H1 (cell line): ENCODE data around the gene VAV2. TPM values are rescaled to one million over a fixed set of nuclear protein-coding genes. Genes with fewer than 3 reads are reported as not detected.

Source experiments
- CTCF ChIA-PET: fragments of 300-600 bp; sonication (Branson Sonifier 250); formaldehyde crosslinking; loops from one replicate; lab custom pipeline; 2021; ENCODE audit not compliant: partially characterized antibody; lab: Charles Lee
- POLR2A ChIA-PET: fragments of 300-600 bp; sonication (Branson Sonifier 250); formaldehyde crosslinking; loops from one replicate; lab custom pipeline; 2021; ENCODE audit warnings: inconsistent platforms; ENCODE audit not compliant: partially characterized antibody; lab: Charles Lee
- DNase-seq, 2 experiments: peaks; one replicate each; pipeline versions ENCODE4 v3.0.0 to v3.0.0-alpha.2; 2010 to 2022; ENCODE audit warnings: low spot score in 2 of 2, low read depth in 1 of 2, mixed read lengths in 1 of 2
- FAIRE-seq: peaks from 2 replicates; lab custom pipeline; 2011; peaks lifted over from hg19 to GRCh38; lab: Jason Lieb, UNC
- H2AFZ ChIP-seq: 2 replicates; pipeline ENCODE4 v1.8.1; 2012; ENCODE audit warnings: low read length, inconsistent platforms
- H2AK5ac ChIP-seq: 2 replicates; pipeline ENCODE4 v1.6.1; 2013; ENCODE audit warnings: low read depth, low read length
- H2BK120ac ChIP-seq: replicated peaks from 2 replicates; pipeline ENCODE3; 2013; ENCODE audit warnings: low read depth, low read length, inconsistent platforms
- H2BK12ac ChIP-seq: 2 replicates; pipeline ENCODE4 v1.6.1; 2013; ENCODE audit warnings: low read depth, low read length
- H2BK15ac ChIP-seq: 2 replicates; pipeline ENCODE4 v1.6.1; 2013; ENCODE audit warnings: low read length
- H2BK20ac ChIP-seq: 2 replicates; pipeline ENCODE4 v1.6.1; 2013; ENCODE audit warnings: low read length
- H2BK5ac ChIP-seq: 2 replicates; pipeline ENCODE4 v1.6.1; 2013; ENCODE audit warnings: low read depth, low read length
- H3K14ac ChIP-seq: 2 replicates; pipeline ENCODE4 v1.6.1; 2013; ENCODE audit warnings: inconsistent platforms; ENCODE audit not compliant: insufficient read length
- H3K18ac ChIP-seq: 2 replicates; pipeline ENCODE4 v1.6.1; 2013; ENCODE audit warnings: low read length; ENCODE audit errors: extremely low read depth
- H3K23ac ChIP-seq: 2 replicates; pipeline ENCODE4 v1.6.1; 2013; ENCODE audit warnings: inconsistent platforms; ENCODE audit not compliant: insufficient read length
- H3K23me2 ChIP-seq: 2 replicates; pipeline ENCODE4 v1.6.1; 2013; ENCODE audit warnings: low read depth, low read length
- H3K27ac ChIP-seq: 2 replicates; pipeline ENCODE4 v1.6.1; 2011; ENCODE audit warnings: low read depth, low read length, inconsistent platforms
- H3K27me3 ChIP-seq, 4 experiments: replicated peaks in 1 of 4; 1 replicate in 1 of 4; 2 replicates in 3 of 4; pipeline versions ENCODE4 v1.6.1 to v1.8.1; 2011 to 2013; ENCODE audit warnings: low read length in 3 of 4, mild to moderate bottlenecking in 3 of 4, inconsistent platforms in 2 of 4, mixed read lengths in 2 of 4, moderate library complexity in 1 of 4; ENCODE audit not compliant: control insufficient read depth in 3 of 4, insufficient read depth in 3 of 4; ENCODE audit errors: extremely low read depth in 1 of 4
- H3K36me3 ChIP-seq, 4 experiments: 2 replicates each; pipeline versions ENCODE4 v1.6.1 to v1.8.1; 2011 to 2013; ENCODE audit warnings: mild to moderate bottlenecking in 4 of 4, low read length in 3 of 4, moderate library complexity in 2 of 4, control low read depth in 1 of 4, inconsistent platforms in 1 of 4; ENCODE audit not compliant: insufficient read depth in 4 of 4, control insufficient read depth in 2 of 4
- H3K4ac ChIP-seq: replicated peaks from 2 replicates; pipeline ENCODE3; 2013; ENCODE audit warnings: low read length, low read depth, mixed read lengths, inconsistent platforms; ENCODE audit not compliant: insufficient read length
- H3K4me1 ChIP-seq, 4 experiments: replicated peaks in 1 of 4; 1 replicate in 1 of 4; 2 replicates in 3 of 4; pipeline versions ENCODE4 v1.6.1 to v1.8.1; 2011 to 2013; ENCODE audit warnings: low read length in 3 of 4, inconsistent platforms in 2 of 4, mixed read lengths in 1 of 4; ENCODE audit not compliant: insufficient read depth in 4 of 4, control insufficient read depth in 3 of 4
- H3K4me2 ChIP-seq, 2 experiments: 2 replicates each; pipeline versions ENCODE4 v1.6.1 to v1.8.1; 2011 to 2013; ENCODE audit warnings: low read depth in 2 of 2, low read length in 2 of 2, control low read depth in 1 of 2, inconsistent platforms in 1 of 2, mild to moderate bottlenecking in 1 of 2; ENCODE audit not compliant: insufficient read depth in 1 of 2
- H3K4me3 ChIP-seq, 4 experiments: fragments of 200-600, 300-600 bp in 1 of 4; sonication (generic), shearing (Covaris generic), sonication (Bioruptor Twin) in 1 of 4; 2 replicates each; pipeline versions ENCODE4 v1.5.1 to v1.8.1; 2011 to 2016; ENCODE audit warnings: low read length in 4 of 4, low read depth in 3 of 4, control low read depth in 2 of 4, inconsistent platforms in 2 of 4, mild to moderate bottlenecking in 2 of 4, mixed read lengths in 1 of 4, moderate library complexity in 1 of 4; ENCODE audit not compliant: insufficient read depth in 2 of 4; ENCODE audit errors: extremely low read depth in 1 of 4
- H3K56ac ChIP-seq: replicated peaks from 2 replicates; pipeline ENCODE3; 2013; ENCODE audit warnings: low read depth, mild to moderate bottlenecking, mixed read lengths, low read length, inconsistent platforms; ENCODE audit not compliant: insufficient read length
- H3K79me1 ChIP-seq: 2 replicates; pipeline ENCODE4 v1.6.1; 2013; ENCODE audit warnings: low read depth, low read length, control low read depth
- H3K79me2 ChIP-seq, 2 experiments: 2 replicates each; pipeline versions ENCODE4 v1.6.1 to v1.8.1; 2012 to 2013; ENCODE audit warnings: low read length in 2 of 2, mild to moderate bottlenecking in 2 of 2, inconsistent platforms in 1 of 2; ENCODE audit not compliant: insufficient read depth in 2 of 2, control insufficient read depth in 1 of 2
- H3K9ac ChIP-seq, 4 experiments: replicated peaks in 1 of 4; 1 replicate in 1 of 4; 2 replicates in 3 of 4; pipeline versions ENCODE4 v1.6.1 to v1.8.1; 2011 to 2013; ENCODE audit warnings: low read depth in 3 of 4, low read length in 3 of 4, control low read depth in 2 of 4, mild to moderate bottlenecking in 2 of 4, moderate library complexity in 2 of 4, inconsistent platforms in 1 of 4; ENCODE audit errors: extremely low read depth in 1 of 4
- H3K9me3 ChIP-seq, 2 experiments: 2 replicates each; pipeline versions ENCODE4 v1.6.1 to v1.8.1; 2012 to 2013; ENCODE audit warnings: mild to moderate bottlenecking in 2 of 2, moderate library complexity in 2 of 2, control low read depth in 1 of 2, inconsistent platforms in 1 of 2, low read depth in 1 of 2, low read length in 1 of 2, mixed read lengths in 1 of 2; ENCODE audit not compliant: insufficient read depth in 2 of 2
- H4K20me1 ChIP-seq, 2 experiments: replicated peaks in 1 of 2; 2 replicates each; pipeline versions ENCODE3 to v1.8.1; 2011 to 2013; ENCODE audit warnings: inconsistent platforms in 2 of 2, low read length in 2 of 2, mild to moderate bottlenecking in 1 of 2; ENCODE audit not compliant: insufficient read depth in 2 of 2, control insufficient read depth in 1 of 2
- H4K5ac ChIP-seq: 2 replicates; pipeline ENCODE4 v1.6.1; 2013; ENCODE audit warnings: low read length, low read depth, mixed read lengths, inconsistent platforms; ENCODE audit not compliant: insufficient read length
- H4K8ac ChIP-seq: 2 replicates; pipeline ENCODE4 v1.8.0; 2013; ENCODE audit warnings: mild to moderate bottlenecking, moderate library complexity, low read length, inconsistent platforms; ENCODE audit not compliant: insufficient read depth; ENCODE audit errors: extremely low read depth
- H4K91ac ChIP-seq: replicated peaks from 2 replicates; pipeline ENCODE3; 2013; ENCODE audit warnings: low read length, mixed read lengths, inconsistent platforms; ENCODE audit not compliant: insufficient read length
- CEBPB ChIP-seq: IDR thresholded peaks from 2 replicates; pipeline ENCODE4 v1.6.1; 2012; ENCODE audit warnings: low read depth, low read length
- GABPA ChIP-seq: IDR thresholded peaks from 2 replicates; pipeline ENCODE4 v1.6.1; 2011; ENCODE audit warnings: mild to moderate bottlenecking, low read length, moderate library complexity, borderline replicate concordance; ENCODE audit not compliant: insufficient read depth
- JUN ChIP-seq: IDR thresholded peaks from 2 replicates; pipeline ENCODE4 v1.6.1; 2011; ENCODE audit warnings: low read depth, mild to moderate bottlenecking, improper control_type of control experiment, low read length
- POU5F1 ChIP-seq: IDR thresholded peaks from 2 replicates; pipeline ENCODE4 v1.6.1; 2011; ENCODE audit warnings: low read depth, mild to moderate bottlenecking, low read length, moderate library complexity
- SP4 ChIP-seq: IDR thresholded peaks from 2 replicates; pipeline ENCODE4 v1.6.1; 2012; ENCODE audit warnings: low read length, inconsistent platforms
- SUZ12 ChIP-seq: fragments of 200-600 bp; sonication (generic); IDR thresholded peaks from 2 replicates; pipeline ENCODE4 v1.6.1; 2012; ENCODE audit warnings: mild to moderate bottlenecking, inconsistent platforms, low read length, moderate library complexity, mixed read lengths
- WGBS, 2 experiments: shearing (Covaris generic) in 1 of 2; methylation state at CpG; one replicate each; pipeline versions ENCODE4 v1.1.6 to v1.1.7; 2013 to 2015; ENCODE audit warnings: low lambda C conversion rate in 2 of 2, mixed read lengths in 2 of 2, inconsistent platforms in 1 of 2, low coverage in 1 of 2, missing lambda C conversion rate in 1 of 2; ENCODE audit not compliant: insufficient replicate concordance in 2 of 2, insufficient coverage in 1 of 2, insufficient read length in 1 of 2; ENCODE audit errors: extremely low coverage in 1 of 2, missing lambda C conversion rate in 1 of 2; 5-methylcytosine and 5-hydroxymethylcytosine counted together
- polyA plus RNA-seq, 7 experiments: library from polyadenylated mRNA; depleted of rRNA in 3 of 7; stranded (reverse) in 5 of 7; unstranded in 2 of 7; fragments of >200 nt in 5 of 7; fragments of 200-250 nt in 2 of 7; gene quantifications; 1 replicate in 5 of 7; 2 replicates in 1 of 7; 4 replicates in 1 of 7; pipeline versions ENCODE4 v1.2.1 to v1.2.3, GENCODE V29; 2011 to 2013; ENCODE audit warnings: missing spikeins in 2 of 7, mixed read lengths in 2 of 7
- total RNA-seq: library from RNA; stranded (reverse); fragmentation: NEBNext Ultra II Directional; extraction: Animal tissue kit (Norgen Biotek cat#: 25700); gene quantifications from 2 replicates; pipeline ENCODE4 v1.2.1, GENCODE V29; 2021

Gene VAV2
- total and polyA plus RNA-seq, 2 of the 8 experiments (the other 6 are each of a cell fraction or from before 2014, with no cell fraction given), result 13.6 to 37.6 TPM

- TF ChIP-seq POU5F1, result no peak
- no peak for TF ChIP-seq SUZ12
- TF ChIP-seq SP4, result no peak
- 0 out of 2 replicates have a peak, but pooled peaks have one; percentile 23 for TF ChIP-seq GABPA
- no peak for TF ChIP-seq CEBPB
- TF ChIP-seq JUN, result no peak
- H3K4me1 ChIP-seq, result peaks cover 0 to 20% (median 11%) of the 10 kb centered on the region in 4 experiments; a peak in 5 of 7 replicates
- H2BK5ac ChIP-seq, result no peak overlapping the region
- H4K91ac ChIP-seq, result no peak overlapping the region
- H3K27me3 ChIP-seq, result no peaks in the 10 kb centered on the region
- no peak overlapping the region for H3K14ac ChIP-seq
- H3K4me3 ChIP-seq, result peak overlapping the region; percentile 40 to 93 (median 67)
- no peak overlapping the region; the same call in 1 of the 2 replicates for H4K8ac ChIP-seq
- DNase-seq (no peak), FAIRE-seq (no peak)
- H3K27ac ChIP-seq, result no peak overlapping the region
- ChIA-PET CTCF (interaction anchor here (0.5 to 5.5 kb wide), 68 partner anchors 8 to 836 kb away, joined by 3 to 75 read pairs (median 6); partner anchors contain the start of gene SARDH), POLR2A (interaction anchor here (0.6 to 1.3 kb wide), 3 partner anchors 15 to 303 kb away, joined by 3 to 5 read pairs (median 3); no protein-coding TSS in a partner anchor)
- H3K56ac ChIP-seq, result no peak overlapping the region
- no peaks in the 10 kb centered on the region for H3K9me3 ChIP-seq
- H3K23me2 ChIP-seq, result peaks cover 12% of the 10 kb centered on the region; the same call in 1 of the 2 replicates
- H3K79me2 ChIP-seq, result peaks cover 9 to 23% of the 10 kb centered on the region in 2 experiments; a peak in 3 of 4 replicates
- no peak overlapping the region for H3K9ac ChIP-seq
- peaks cover 10 to 16% of the 10 kb centered on the region in 2 experiments for H4K20me1 ChIP-seq
- no peaks in the 10 kb centered on the region for H3K36me3 ChIP-seq
- H3K4me2 ChIP-seq, result peak overlapping the region; percentile 63 to 97
- H2BK12ac ChIP-seq, result no peak overlapping the region; the same call in 1 of the 2 replicates
- no peak overlapping the region for H3K18ac ChIP-seq
- no peak overlapping the region for H2BK120ac ChIP-seq
- no peak overlapping the region for H2AFZ ChIP-seq
- H2BK15ac ChIP-seq, result no peak overlapping the region
- H2BK20ac ChIP-seq, result no peak overlapping the region
- 76% methylated on average over 14 of the region's 16 CpGs; no CpG with 5 or more reads in 1 of the 2 experiments for WGBS, 2 experiments
- H4K5ac ChIP-seq, result no peak overlapping the region
- no peak overlapping the region for H3K4ac ChIP-seq
- no peak overlapping the region for H2AK5ac ChIP-seq
- no peak overlapping the region for H3K23ac ChIP-seq
- H3K79me1 ChIP-seq, result peaks cover 7% of the 10 kb centered on the region; the same call in 1 of the 2 replicates
Observed at GRCh38 chr9:133993635-133994253, 1.6 kb upstream of the VAV2 start.
